Prostate gland (tissue), 2 donors: ENCODE measurements around the gene MFAP4. TPM values are rescaled to one million over a fixed set of nuclear protein-coding genes. Genes with fewer than 3 reads are reported as not detected.

ENCODE experiments used
- DNase-seq: peaks from one replicate; pipeline ENCODE4 v3.0.0-alpha.2; 2019; ENCODE audit warnings: low spot score
- H3K27ac ChIP-seq, 2 donors: fragments of 200-600 bp; sonication (generic); 2 replicates each; pipeline ENCODE4 v1.5.1; 2017 to 2019
- H3K27me3 ChIP-seq: fragments of 200-600 bp; sonication (generic); replicated peaks from 2 replicates; pipeline ENCODE4 v1.5.1; 2019; ENCODE audit not compliant: insufficient read depth
- H3K36me3 ChIP-seq, 2 donors: fragments of 200-600 bp; sonication (generic); 1 replicate in 1 of 2; 2 replicates in 1 of 2; pipeline versions ENCODE4 v1.5.1 to v1.8.1; 2017 to 2019
- H3K4me1 ChIP-seq: fragments of 200-600 bp; sonication (generic); replicated peaks from 2 replicates; pipeline ENCODE4 v1.5.1; 2019
- H3K4me3 ChIP-seq, 2 donors: fragments of 200-600 bp; sonication (generic); 2 replicates each; pipeline ENCODE4 v1.5.1; 2017 to 2019
- H3K9me3 ChIP-seq: fragments of 200-600 bp; sonication (generic); 2 replicates; pipeline ENCODE4 v1.5.1; 2017
- CTCF ChIP-seq, 4 experiments: fragments of 200-600 bp in 2 of 4; fragments of 450-650 bp in 2 of 4; sonication (generic) in 2 of 4; IDR thresholded peaks; 1 replicate in 3 of 4; 2 replicates in 1 of 4; pipeline ENCODE4 v1.5.1; 2016 to 2019; ENCODE audit warnings: antibody characterized with exemption in 4 of 4, mild to moderate bottlenecking in 2 of 4, moderate library complexity in 2 of 4
- POLR2A ChIP-seq: fragments of 450-650 bp; IDR thresholded peaks from one replicate; pipeline ENCODE4 v1.6.1; 2016; ENCODE audit warnings: antibody characterized with exemption, mild to moderate bottlenecking
- POLR2AphosphoS5 ChIP-seq: sonication (generic); formaldehyde crosslinking; IDR thresholded peaks from one replicate; pipeline ENCODE4 v1.6.1; 2017; ENCODE audit warnings: antibody characterized with exemption
- WGBS: methylation state at CpG from one replicate; pipeline ENCODE4 v1.1.5; 2018; 5-methylcytosine and 5-hydroxymethylcytosine counted together
- intact Hi-C: fragments of 100-400 bp; cut with DNase I; formaldehyde crosslinking; loops from one replicate; pipeline ENCODE4 v1.14.2; 2022
- total RNA-seq, 2 donors: library from RNA; depleted of rRNA; stranded (reverse); fragments of >200 nt; gene quantifications; one replicate each; pipeline ENCODE4 v1.1.0, GENCODE V29; 2016

MFAP4 gene
- total RNA-seq, 2 donors from 2014 or later, result 56.1 to 146 TPM

- WGBS, result 33% methylated on average over 14 of the region's 14 CpGs
- H3K27ac ChIP-seq, result peak overlapping the region; percentile 86 to 87
These were observed 23.9 kb downstream of the MFAP4 start for GRCh38 chr17:19363114-19363438.

GRCh38 chr17:19362277-19363113, 24.5 kb downstream of the MFAP4 start, which contains the start of gene B9D1:
Gene B9D1 (minus strand): TSS chr17:19362723. CDS start chr17:19362569, 154 bp downstream.
- Histone ChIP-seq H3K4me3 (peak within 1 kb of the TSS; percentile 61 to 69), H3K27me3 (no peaks in the 10 kb centered on the region), H3K4me1 (no peaks in the 10 kb centered on the region), H3K9me3 (no peaks in the 10 kb centered on the region), H3K36me3 (no peaks in the 10 kb centered on the region), H3K27ac (peak within 1 kb of the TSS; percentile 86 to 87)
- DNase-seq, result peak; percentile 91
- TF ChIP-seq CTCF (IDR thresholded peaks at IDR 0.05), result peak; percentile 98 to 100 (median 100)
- TF ChIP-seq POLR2A, result no peak
- TF ChIP-seq POLR2AphosphoS5, result peak; percentile 91
- intact Hi-C loops, result loop anchor here (1.0 to 5.0 kb wide), 3 partner anchors 85 to 400 kb away; no protein-coding TSS in a partner anchor
- under 1% methylated on average over 72 of the region's 83 CpGs for WGBS

More at GRCh38 chr17:19363114-19363438, 23.9 kb downstream of the MFAP4 start:
- Histone ChIP-seq H3K9me3 (no peaks in the 10 kb centered on the region), H3K4me1 (no peaks in the 10 kb centered on the region), H3K4me3 (peak overlapping the region; percentile 61 to 69), H3K27me3 (no peaks in the 10 kb centered on the region), H3K36me3 (no peaks in the 10 kb centered on the region)
- no peak for DNase-seq
- TF ChIP-seq CTCF (IDR thresholded peaks at IDR 0.05) (no peak), POLR2AphosphoS5 (no peak), POLR2A (no peak)
- intact Hi-C loops, result loop anchor here (5.0 kb wide), 2 partner anchors 144 to 399 kb away; no protein-coding TSS in a partner anchor

GRCh38 chr17:19361944-19362276, 25.1 kb downstream of the MFAP4 start:
- Histone ChIP-seq H3K27me3 (no peaks in the 10 kb centered on the region), H3K36me3 (no peaks in the 10 kb centered on the region), H3K27ac (peak overlapping the region; percentile 86 to 87), H3K4me3 (peak overlapping the region; percentile 61 to 69), H3K9me3 (no peaks in the 10 kb centered on the region), H3K4me1 (no peaks in the 10 kb centered on the region)
- no peak for DNase-seq
- intact Hi-C loops, result loop anchor here (1.0 to 5.0 kb wide), 4 partner anchors 15 to 400 kb away; no protein-coding TSS in a partner anchor
- no peak for TF ChIP-seq CTCF (IDR thresholded peaks at IDR 0.05)
- no peak for TF ChIP-seq POLR2AphosphoS5
- no peak for TF ChIP-seq POLR2A
- 8% methylated on average over 16 of the region's 16 CpGs for WGBS

GRCh38 chr17:19361326-19361725, 25.7 kb downstream of the MFAP4 start:
- H3K36me3 ChIP-seq, result no peaks in the 10 kb centered on the region
- H3K27me3 ChIP-seq, result no peaks in the 10 kb centered on the region
- TF ChIP-seq CTCF (IDR thresholded peaks at IDR 0.05) (no peak), POLR2AphosphoS5 (no peak), POLR2A (no peak)
- H3K4me3 ChIP-seq, result no peak overlapping the region
- intact Hi-C loops, result loop anchor here (2.0 to 5.0 kb wide), 3 partner anchors 15 to 401 kb away; no protein-coding TSS in a partner anchor
- no peaks in the 10 kb centered on the region for H3K4me1 ChIP-seq
- WGBS, result 64% methylated on average over 6 of the region's 6 CpGs
- no peak for DNase-seq
- no peak overlapping the region for H3K27ac ChIP-seq
- H3K9me3 ChIP-seq, result no peaks in the 10 kb centered on the region
